GM18507 (cell line): ENCODE data around the gene PXMP2.
"Not testable (repeated sequence)": the region's sequence is repeated elsewhere in the genome, so short reads cannot be mapped to it uniquely, and the experiment has no call there.

Source experiments
- DNase-seq: peaks from one replicate; pipeline ENCODE4 v3.0.0; 2011; ENCODE audit warnings: low read depth; ENCODE audit not compliant: insufficient read length; ENCODE audit errors: extremely low spot score
- FAIRE-seq: peaks from 2 replicates; lab custom pipeline; 2011; peaks lifted over from hg19 to GRCh38; lab: Jason Lieb, UNC

PXMP2 gene

DNA sequence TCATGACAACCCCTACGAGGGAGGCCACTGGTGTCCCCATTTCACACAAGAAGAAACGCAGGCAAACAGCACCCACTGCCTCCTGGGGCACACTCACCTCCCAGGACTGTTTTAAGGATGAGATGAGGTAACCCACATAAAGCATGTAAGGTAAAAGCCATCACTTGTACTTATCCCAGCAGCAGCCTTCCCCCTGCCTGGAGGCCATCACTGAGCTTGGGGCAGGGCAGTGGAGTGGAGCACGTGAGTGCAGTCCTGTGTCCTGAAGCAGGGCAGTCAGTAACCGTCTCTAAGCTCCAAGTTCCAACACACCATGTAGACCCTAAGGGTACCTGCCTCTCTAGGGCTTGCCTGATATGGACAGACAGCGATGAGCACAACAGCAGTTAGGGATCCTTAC, 2.0 kb upstream of the PXMP2 start:
- FAIRE-seq (no peak), DNase-seq (no peak)

- DNase-seq (peak; percentile 17), FAIRE-seq (no peak)
These were observed 569 bp upstream of the PXMP2 start for GRCh38 chr12:132686825-132687210.

DNA sequence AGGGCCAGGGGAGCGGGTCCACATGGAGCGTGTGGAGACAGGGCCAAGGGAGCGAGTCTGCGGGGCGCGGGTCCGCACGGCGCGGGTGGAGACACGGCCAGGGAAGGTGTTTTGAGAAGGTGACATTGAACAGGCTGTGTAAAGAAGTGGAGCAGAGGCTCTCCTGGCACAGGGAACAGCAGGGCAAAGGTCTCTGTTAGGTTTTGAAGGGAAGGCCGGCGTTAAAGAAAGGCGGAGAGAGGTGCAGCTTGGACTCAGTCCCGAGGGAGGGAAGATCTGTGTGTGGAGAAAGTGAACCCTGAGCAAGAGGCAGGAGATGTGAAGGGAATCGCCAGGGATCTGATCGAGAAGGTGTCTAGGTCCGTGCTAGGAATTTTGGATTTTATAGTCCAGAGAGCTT, 1.8 kb downstream of the PXMP2 start:
- FAIRE-seq, result no peak
- no peak for DNase-seq

DNA sequence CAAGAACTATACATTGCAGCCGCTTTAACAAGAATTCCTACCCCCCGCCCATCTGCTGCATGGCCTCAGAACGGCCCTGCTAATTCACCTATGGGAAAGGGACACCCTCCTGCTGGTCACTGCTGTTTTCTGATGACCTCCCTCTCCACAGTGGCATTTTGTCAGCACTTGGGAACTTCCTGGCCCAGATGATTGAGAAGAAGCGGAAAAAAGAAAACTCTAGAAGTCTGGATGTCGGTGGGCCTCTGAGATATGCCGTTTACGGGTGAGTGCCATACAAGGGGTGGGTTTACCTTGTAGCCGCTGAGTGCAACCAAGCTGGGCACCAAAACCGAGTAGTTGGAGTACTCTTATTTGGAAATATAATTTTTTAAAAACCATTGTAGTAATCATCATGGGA, 2.7 kb downstream of the PXMP2 start:
- FAIRE-seq (no peak), DNase-seq (no peak)

GRCh38 chr12:132692030-132692429, 4.6 kb downstream of the PXMP2 start:
- DNase-seq, FAIRE-seq: not testable (repeated sequence)

- DNase-seq, result not testable (repeated sequence)
These were observed 7.5 kb downstream of the PXMP2 start for GRCh38 chr12:132694888-132695287.

DNA sequence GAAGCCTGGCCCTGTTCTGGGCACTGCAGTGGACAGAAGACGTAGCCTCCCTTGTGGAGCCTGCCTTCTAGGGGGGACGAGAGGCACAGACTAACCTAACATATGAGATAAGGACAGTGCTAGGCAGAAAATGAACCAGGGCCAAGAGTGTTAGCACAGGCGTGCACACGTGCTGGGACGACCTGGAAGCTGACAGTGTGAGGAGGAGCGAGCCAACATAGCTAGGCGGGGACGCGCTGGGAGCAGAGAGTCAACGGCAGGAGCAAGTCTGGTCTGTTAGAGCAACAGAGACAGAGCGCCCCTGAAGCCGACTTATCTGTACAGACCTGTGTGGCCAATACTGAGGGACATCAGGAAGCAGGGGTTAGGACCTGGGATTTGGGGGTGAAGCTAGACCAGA, 8.0 kb downstream of the PXMP2 start:
- FAIRE-seq, result no peak

More at GRCh38 chr12:132694888-132695287, 7.5 kb downstream of the PXMP2 start:
- FAIRE-seq, result not testable (repeated sequence)

DNA sequence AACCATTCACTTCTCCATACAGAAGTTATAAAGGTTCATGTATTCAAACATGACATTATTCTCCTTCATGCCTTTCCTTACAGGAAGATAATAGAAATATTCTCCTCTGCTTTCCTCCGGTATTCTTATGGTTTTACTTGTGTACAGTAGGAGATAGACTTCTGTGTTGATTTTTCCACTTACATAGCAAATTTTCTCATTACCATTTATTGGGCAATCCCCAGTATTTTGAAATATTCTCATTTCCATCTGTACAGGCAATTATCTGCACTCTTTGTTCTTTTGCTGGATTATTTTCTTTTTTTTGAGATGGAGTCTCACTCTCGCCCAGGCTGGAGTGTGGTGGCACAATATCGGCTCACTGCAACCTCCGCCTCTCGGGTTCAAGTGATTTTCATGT, 11.0 kb downstream of the PXMP2 start:
- FAIRE-seq (no peak), DNase-seq (no peak)

More for the DNA sequence above, 8.0 kb downstream of the PXMP2 start:
- no peak for DNase-seq

- DNase-seq (no peak), FAIRE-seq (peak; percentile 58)
These were observed 12.9 kb downstream of the PXMP2 start for GRCh38 chr12:132700212-132700822.

- FAIRE-seq (no peak), DNase-seq (no peak)
These were observed 15.3 kb downstream of the PXMP2 start for GRCh38 chr12:132702640-132703039.

- no peak for FAIRE-seq
These were observed 16.3 kb downstream of the PXMP2 start for GRCh38 chr12:132703641-132704040.

DNA sequence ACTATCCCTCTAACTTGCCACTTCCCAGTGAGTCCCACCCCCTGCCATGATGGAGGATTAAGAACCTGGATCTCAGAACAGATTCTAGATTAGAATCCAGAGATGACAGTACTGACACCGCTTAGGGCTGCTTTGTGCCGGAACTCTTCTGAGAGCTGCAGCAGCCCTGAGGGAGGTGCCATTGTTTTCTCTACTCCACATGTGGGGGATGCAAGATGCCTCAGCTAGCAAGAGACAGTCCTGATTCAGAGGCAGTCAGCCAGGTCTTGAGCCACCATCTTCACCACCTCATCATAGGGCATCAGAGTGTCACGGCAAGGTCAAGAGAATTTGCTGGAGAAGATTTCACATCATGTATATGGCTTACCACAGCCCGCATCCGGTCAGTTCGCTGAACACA, 19.9 kb downstream of the PXMP2 start:
- no peak for FAIRE-seq

More at GRCh38 chr12:132703641-132704040, 16.3 kb downstream of the PXMP2 start:
- no peak for DNase-seq

DNA sequence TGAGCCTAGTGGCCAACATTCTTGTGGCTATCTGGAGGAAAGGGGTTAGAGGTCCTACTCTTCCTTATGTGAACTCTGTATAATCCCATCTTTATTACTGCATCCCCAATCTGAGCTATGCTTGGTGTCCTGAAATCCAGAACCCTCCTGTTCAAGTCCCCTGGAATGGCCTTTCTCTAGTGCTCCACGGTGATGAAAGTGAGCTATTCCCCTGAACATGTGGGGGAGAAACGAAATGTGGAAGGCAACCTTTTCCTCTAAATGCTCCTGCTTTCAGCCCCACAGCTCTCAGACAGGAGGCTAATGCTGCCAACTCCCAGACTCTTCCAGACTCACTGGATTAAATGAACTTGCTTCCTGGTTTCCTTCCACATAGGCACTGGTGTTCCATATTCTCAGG, 20.8 kb downstream of the PXMP2 start:
- DNase-seq (no peak), FAIRE-seq (no peak)

More for the DNA sequence above, 19.9 kb downstream of the PXMP2 start:
- DNase-seq, result no peak

DNA sequence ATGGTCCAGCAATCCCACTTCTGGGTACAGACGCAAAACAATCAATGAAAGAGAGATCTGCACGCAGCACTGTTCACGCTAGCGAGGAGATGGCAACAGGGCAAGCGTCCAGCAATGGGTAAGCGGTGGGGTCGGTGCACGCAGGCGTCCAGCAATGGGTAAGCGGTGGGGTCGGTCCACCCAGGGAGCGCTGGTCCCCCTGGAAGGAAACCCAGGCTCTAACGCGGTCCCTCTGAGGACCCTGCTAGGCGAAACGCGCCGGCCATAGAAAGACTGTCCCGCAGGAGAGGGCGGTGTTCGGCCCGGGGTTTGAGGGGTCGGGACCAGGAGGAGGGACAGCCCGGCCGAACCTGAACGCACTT, 22.6 kb downstream of the PXMP2 start:
- FAIRE-seq (peak; percentile 12), DNase-seq (no peak)

GRCh38 chr12:132710405-132711079, 23.2 kb downstream of the PXMP2 start, which contains the start of gene PGAM5:
Gene PGAM5 (plus strand): TSS chr12:132710842. CDS start chr12:132710877, 35 bp downstream.
- DNase-seq (peak; percentile 87), FAIRE-seq (peak; percentile 94)

DNA sequence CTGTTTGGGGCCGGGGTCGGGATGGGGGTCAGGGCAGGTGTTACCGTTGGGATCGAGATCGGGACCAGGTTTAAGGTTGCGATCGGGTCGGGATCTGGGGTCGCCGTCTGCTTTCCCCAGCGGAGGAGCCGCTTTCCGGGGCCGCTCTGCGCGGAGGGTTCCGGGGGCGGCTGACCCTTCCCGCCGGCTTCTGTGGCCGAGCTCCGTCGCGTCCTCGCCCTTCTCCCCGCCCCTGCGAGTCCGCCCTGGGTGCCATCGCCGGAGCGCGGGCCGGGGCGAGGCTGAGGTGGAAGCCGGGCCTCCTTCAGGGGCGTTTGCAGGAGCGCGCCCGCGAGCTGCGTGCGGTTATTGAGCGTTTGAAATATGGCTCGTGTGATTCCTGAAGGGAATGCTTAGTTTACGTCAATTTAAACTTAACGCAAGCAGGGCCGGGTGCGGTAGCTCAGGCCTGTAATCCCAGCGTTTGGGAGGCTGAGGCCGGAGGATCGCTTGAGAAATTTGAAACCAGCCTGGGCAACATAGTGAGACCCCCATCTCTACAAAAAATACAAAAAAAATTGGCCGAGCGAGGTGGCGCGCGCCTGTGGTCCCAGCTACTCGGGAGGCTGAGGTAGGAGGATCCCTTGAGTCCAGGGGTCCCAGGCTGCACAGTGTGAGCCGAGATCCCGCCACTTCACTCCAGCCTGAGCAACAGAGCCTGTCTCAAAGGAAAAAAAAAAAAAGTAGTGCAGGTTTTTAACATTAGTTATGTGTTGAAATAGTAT, 23.9 kb downstream of the PXMP2 start:
- DNase-seq (no peak), FAIRE-seq (no peak)

DNA sequence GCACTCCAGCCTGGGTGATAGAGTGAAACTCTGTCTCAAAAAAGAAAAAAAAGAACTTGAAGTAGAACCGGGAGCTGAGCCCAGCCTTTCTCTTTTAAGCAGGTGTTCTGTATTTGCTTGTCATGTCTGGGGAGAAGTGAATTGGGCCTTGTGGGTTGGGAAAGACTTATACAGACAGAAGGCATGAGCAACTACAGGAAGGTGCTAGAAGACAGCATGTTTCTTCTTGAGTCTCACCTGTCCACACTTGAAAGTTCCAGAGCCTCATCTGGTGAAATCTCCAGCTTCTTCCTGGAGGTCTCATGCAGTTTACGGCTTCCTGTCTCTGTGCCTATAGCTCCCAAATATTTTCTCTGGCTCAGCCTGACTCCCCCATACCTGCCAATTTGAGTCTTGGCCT, 25.7 kb downstream of the PXMP2 start:
- no peak for FAIRE-seq
- DNase-seq, result no peak

- FAIRE-seq, result no peak
These were observed 28.5 kb downstream of the PXMP2 start for GRCh38 chr12:132715874-132716273.

DNA sequence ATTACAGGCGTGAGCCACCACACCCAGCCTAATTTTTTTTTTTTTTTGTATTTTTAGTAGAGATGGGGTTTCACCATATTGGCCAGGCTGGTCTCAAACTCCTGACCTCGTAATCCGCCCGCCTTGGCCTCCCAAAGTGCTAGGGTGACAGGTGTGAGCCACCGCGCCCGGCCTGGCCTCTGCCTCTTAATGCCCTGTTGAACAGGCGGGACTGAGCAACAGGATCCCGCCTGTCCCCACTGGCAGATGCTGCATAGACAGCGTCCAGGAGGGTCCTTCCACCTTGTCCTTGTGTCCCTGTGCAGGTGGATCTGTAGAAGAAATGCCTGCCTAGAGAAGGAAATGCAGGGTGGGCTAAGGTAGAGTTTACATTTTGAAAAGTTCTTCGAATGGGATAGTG, 29.0 kb downstream of the PXMP2 start:
- no peak for DNase-seq
- no peak for FAIRE-seq

More at GRCh38 chr12:132715874-132716273, 28.5 kb downstream of the PXMP2 start:
- no peak for DNase-seq

GRCh38 chr12:132717011-132717410, 29.6 kb downstream of the PXMP2 start:
- FAIRE-seq (no peak), DNase-seq (no peak)
